ENCODE data around the gene TRIM50. TPM values are rescaled to one million over a fixed set of nuclear protein-coding genes. Genes with fewer than 3 reads are reported as not detected.
"Not testable (repeated sequence)": the region's sequence is repeated elsewhere in the genome, so short reads cannot be mapped to it uniquely, and the experiment has no call there.

Gene TRIM50
- total RNA-seq, 5 donors from 2014 or later (not counting 1 experiment from before 2014, with no cell fraction given): not detected

- POLR2A ChIA-PET: interaction anchor here in 1 of 2 donors (0.6 kb wide), 1 partner anchor 95 kb away, joined by 6 read pairs; no protein-coding TSS in a partner anchor
- not testable (repeated sequence) for H3K27me3 ChIP-seq (replicated peaks in 1 of 2; ENCODE audit: control insufficient read depth in 2 of 2, extremely low read depth in 1 of 2, insufficient read depth in 2 of 2, low read length in 1 of 2); H3K27ac ChIP-seq (ENCODE audit: low read length); H3K36me3 Mint-ChIP-seq; H3K9me3 ChIP-seq; H3K36me3 ChIP-seq (ENCODE audit: control insufficient read depth in 2 of 2, extremely low read depth in 1 of 2, insufficient read depth in 1 of 2, low read length in 1 of 2); ATAC-seq (replicated peaks in 1 of 4); DNase-seq; H3K9me3 Mint-ChIP-seq; H3K27me3 Mint-ChIP-seq
- Mint-ChIP-seq H3K4me1 (peaks cover 11 to 14% (median 11%) of the 10 kb centered on the region in 3 donors), H3K4me3 (peak overlapping the region; percentile 58 to 77 (median 65)), H3K27ac (peak overlapping the region; percentile 64 to 73)
- Histone ChIP-seq H3K4me1 (ENCODE audit: control insufficient read depth in 1 of 2, extremely low read depth in 1 of 2, insufficient read depth in 2 of 2, low read length in 2 of 2) (peaks cover 0 to 13% of the 10 kb centered on the region in 2 experiments), H3K4me3 (ENCODE audit: control insufficient read depth in 1 of 2, extremely low read depth in 1 of 2, low read length in 1 of 2) (peak overlapping the region in 1 of 2 donors; percentile 33)
- CTCF ChIA-PET: interaction anchor here in 1 of 2 donors (1.4 kb wide), 1 partner anchor 128 kb away, joined by 11 read pairs; no protein-coding TSS in a partner anchor
- 80% methylated on average over 1 of the region's 5 CpGs for WGBS (ENCODE audit: insufficient coverage)
Measured at GRCh38 chr7:73323434-73324080, 4.3 kb downstream of the TRIM50 start.

GRCh38 chr7:73320009-73320408 is 7.9 kb downstream of the TRIM50 start:
- H3K9me3 ChIP-seq; DNase-seq; H3K4me3 ChIP-seq (ENCODE audit: control insufficient read depth in 1 of 2, extremely low read depth in 1 of 2, low read length in 1 of 2); ATAC-seq (replicated peaks in 1 of 4); H3K27me3 ChIP-seq (replicated peaks in 1 of 2; ENCODE audit: control insufficient read depth in 2 of 2, extremely low read depth in 1 of 2, insufficient read depth in 2 of 2, low read length in 1 of 2); CTCF ChIA-PET; H3K27me3 Mint-ChIP-seq; H3K4me3 Mint-ChIP-seq; H3K36me3 ChIP-seq (ENCODE audit: control insufficient read depth in 2 of 2, extremely low read depth in 1 of 2, insufficient read depth in 1 of 2, low read length in 1 of 2); H3K36me3 Mint-ChIP-seq; H3K27ac Mint-ChIP-seq; H3K27ac ChIP-seq (ENCODE audit: low read length); H3K9me3 Mint-ChIP-seq; POLR2A ChIA-PET: not testable (repeated sequence)
- peaks cover 11 to 14% (median 11%) of the 10 kb centered on the region in 3 donors for H3K4me1 Mint-ChIP-seq
- 94% methylated on average over 6 of the region's 9 CpGs for WGBS (ENCODE audit: insufficient coverage)
- peaks cover 0 to 13% of the 10 kb centered on the region in 2 experiments for H3K4me1 ChIP-seq (ENCODE audit: control insufficient read depth in 1 of 2, extremely low read depth in 1 of 2, insufficient read depth in 2 of 2, low read length in 2 of 2)

GRCh38 chr7:73319541-73319940 is 8.3 kb downstream of the TRIM50 start:
- H3K9me3 Mint-ChIP-seq; H3K27me3 Mint-ChIP-seq; H3K27me3 ChIP-seq (replicated peaks in 1 of 2; ENCODE audit: control insufficient read depth in 2 of 2, extremely low read depth in 1 of 2, insufficient read depth in 2 of 2, low read length in 1 of 2); POLR2A ChIA-PET; DNase-seq; H3K27ac Mint-ChIP-seq; H3K36me3 Mint-ChIP-seq; ATAC-seq (replicated peaks in 1 of 4); H3K9me3 ChIP-seq; H3K27ac ChIP-seq (ENCODE audit: low read length); H3K4me3 ChIP-seq (ENCODE audit: control insufficient read depth in 1 of 2, extremely low read depth in 1 of 2, low read length in 1 of 2); H3K36me3 ChIP-seq (ENCODE audit: control insufficient read depth in 2 of 2, extremely low read depth in 1 of 2, insufficient read depth in 1 of 2, low read length in 1 of 2); CTCF ChIA-PET; H3K4me3 Mint-ChIP-seq: not testable (repeated sequence)
- 86% methylated on average over 7 of the region's 9 CpGs for WGBS (ENCODE audit: insufficient coverage)
- peaks cover 11 to 14% (median 11%) of the 10 kb centered on the region in 3 donors for H3K4me1 Mint-ChIP-seq
- H3K4me1 ChIP-seq (ENCODE audit: control insufficient read depth in 1 of 2, extremely low read depth in 1 of 2, insufficient read depth in 2 of 2, low read length in 2 of 2): peaks cover 0 to 11% of the 10 kb centered on the region in 2 experiments

GRCh38 chr7:73318656-73319204 is 9.2 kb downstream of the TRIM50 start:
- ATAC-seq (replicated peaks in 1 of 4); DNase-seq; H3K36me3 Mint-ChIP-seq; H3K9me3 ChIP-seq; H3K4me1 ChIP-seq (ENCODE audit: control insufficient read depth in 1 of 2, extremely low read depth in 1 of 2, insufficient read depth in 2 of 2, low read length in 2 of 2); H3K27ac Mint-ChIP-seq; H3K9me3 Mint-ChIP-seq; H3K4me3 Mint-ChIP-seq; POLR2A ChIA-PET; H3K27me3 ChIP-seq (replicated peaks in 1 of 2; ENCODE audit: control insufficient read depth in 2 of 2, extremely low read depth in 1 of 2, insufficient read depth in 2 of 2, low read length in 1 of 2); H3K36me3 ChIP-seq (ENCODE audit: control insufficient read depth in 2 of 2, extremely low read depth in 1 of 2, insufficient read depth in 1 of 2, low read length in 1 of 2); H3K4me1 Mint-ChIP-seq; H3K27me3 Mint-ChIP-seq; CTCF ChIA-PET; H3K4me3 ChIP-seq (ENCODE audit: control insufficient read depth in 1 of 2, extremely low read depth in 1 of 2, low read length in 1 of 2); H3K27ac ChIP-seq (ENCODE audit: low read length): not testable (repeated sequence)
- 87% methylated on average over 4 of the region's 18 CpGs for WGBS (ENCODE audit: insufficient coverage)

- no peaks in the 10 kb centered on the region for H3K36me3 Mint-ChIP-seq
- WGBS (ENCODE audit: insufficient coverage): 93% methylated on average over 5 of the region's 9 CpGs
- no peaks in the 10 kb centered on the region for H3K27me3 Mint-ChIP-seq
- ChIA-PET POLR2A (interaction anchor here in 1 of 2 donors (0.6 kb wide), 1 partner anchor 66 kb away, joined by 3 read pairs; no protein-coding TSS in a partner anchor), CTCF (no interaction called here)
- Histone ChIP-seq H3K36me3 (ENCODE audit: control insufficient read depth in 2 of 2, extremely low read depth in 1 of 2, insufficient read depth in 1 of 2, low read length in 1 of 2) (no peaks in the 10 kb centered on the region), H3K27ac (ENCODE audit: low read length) (no peak overlapping the region), H3K27me3 (replicated peaks in 1 of 2; ENCODE audit: control insufficient read depth in 2 of 2, extremely low read depth in 1 of 2, insufficient read depth in 2 of 2, low read length in 1 of 2) (peaks cover 0 to 2% of the 10 kb centered on the region in 2 experiments), H3K4me1 (ENCODE audit: control insufficient read depth in 1 of 2, extremely low read depth in 1 of 2, insufficient read depth in 2 of 2, low read length in 2 of 2) (no peaks in the 10 kb centered on the region), H3K4me3 (ENCODE audit: control insufficient read depth in 1 of 2, extremely low read depth in 1 of 2, low read length in 1 of 2) (no peak overlapping the region), H3K9me3 (no peaks in the 10 kb centered on the region)
- DNase-seq (no peak), ATAC-seq (replicated peaks in 1 of 4) (no peak)
- H3K4me3 Mint-ChIP-seq: no peak overlapping the region
- no peaks in the 10 kb centered on the region for H3K9me3 Mint-ChIP-seq
- no peaks in the 10 kb centered on the region for H3K4me1 Mint-ChIP-seq
- H3K27ac Mint-ChIP-seq: no peak overlapping the region
Measured at GRCh38 chr7:73316521-73316920, 11.4 kb downstream of the TRIM50 start.

- CTCF ChIA-PET: no interaction called here
- no peaks in the 10 kb centered on the region for H3K36me3 Mint-ChIP-seq
- no peaks in the 10 kb centered on the region for H3K27me3 Mint-ChIP-seq
- DNase-seq: no peak
- no peaks in the 10 kb centered on the region for H3K9me3 Mint-ChIP-seq
- H3K36me3 ChIP-seq (ENCODE audit: control insufficient read depth in 2 of 2, extremely low read depth in 1 of 2, insufficient read depth in 1 of 2, low read length in 1 of 2): no peaks in the 10 kb centered on the region
- H3K27ac Mint-ChIP-seq: no peak overlapping the region
- WGBS (ENCODE audit: insufficient coverage): 88% methylated on average over 4 of the region's 5 CpGs
- H3K4me1 ChIP-seq (ENCODE audit: control insufficient read depth in 1 of 2, extremely low read depth in 1 of 2, insufficient read depth in 2 of 2, low read length in 2 of 2): peaks cover 0 to 4% of the 10 kb centered on the region in 2 experiments
- ATAC-seq (replicated peaks in 1 of 4): no peak
- H3K27ac ChIP-seq (ENCODE audit: low read length): no peak overlapping the region
- no peaks in the 10 kb centered on the region for H3K9me3 ChIP-seq
- peaks cover 3 to 8% (median 4%) of the 10 kb centered on the region in 3 donors for H3K4me1 Mint-ChIP-seq
- POLR2A ChIA-PET: no interaction called here
- peaks cover 0 to 2% of the 10 kb centered on the region in 2 experiments for H3K27me3 ChIP-seq (replicated peaks in 1 of 2; ENCODE audit: control insufficient read depth in 2 of 2, extremely low read depth in 1 of 2, insufficient read depth in 2 of 2, low read length in 1 of 2)
- H3K4me3 Mint-ChIP-seq: no peak overlapping the region
- no peak overlapping the region for H3K4me3 ChIP-seq (ENCODE audit: control insufficient read depth in 1 of 2, extremely low read depth in 1 of 2, low read length in 1 of 2)
Measured at GRCh38 chr7:73314271-73314670, 13.6 kb downstream of the TRIM50 start.

Data from T-cell (primary cell).